ENCODE measurements around the gene PRSS22. TPM values are rescaled to one million over a fixed set of nuclear protein-coding genes. Genes with fewer than 3 reads are reported as not detected.

PRSS22 gene
- total RNA-seq, 2 experiments from 2014 or later = not detected

- ChIA-PET CTCF (interaction anchor here (1.0 kb wide), 1 partner anchor 51 kb away, joined by 4 read pairs; no protein-coding TSS in a partner anchor), POLR2A (interaction anchor here (1.2 kb wide), 1 partner anchor 17 kb away, joined by 3 read pairs; no protein-coding TSS in a partner anchor)
- ATAC-seq (peak; percentile 79), DNase-seq (peak; percentile 51)
- no peaks in the 10 kb centered on the region for H3K4me1 Mint-ChIP-seq (ENCODE audit: low read depth)
- H3K9me3 Mint-ChIP-seq = no peaks in the 10 kb centered on the region
- TF ChIP-seq CTCF (IDR thresholded peaks at IDR 0.05) = peak; percentile 54
- intact Hi-C loops (cut with micrococcal nuclease) = no loop called here
- no peak within 1 kb of the TSS for H3K27ac Mint-ChIP-seq
- peak within 1 kb of the TSS; percentile 49 for H3K4me3 Mint-ChIP-seq
- H3K36me3 Mint-ChIP-seq (ENCODE audit: low read depth) = no peaks in the 10 kb centered on the region
- peaks cover 1% of the 10 kb centered on the region for H3K27me3 Mint-ChIP-seq
Observed at GRCh38 chr16:2816751-2817339, 41.1 kb downstream of the PRSS22 start, which contains the start of gene PRSS21. Gene PRSS21, plus strand, starts transcription at chr16:2817237. Its CDS starts 32 bp downstream, at chr16:2817269.

GRCh38 chr16:2815299-2815771 is 42.6 kb downstream of the PRSS22 start:
- DNase-seq = no peak
- ATAC-seq = no peak
- H3K4me3 Mint-ChIP-seq = no peak overlapping the region
- H3K27me3 Mint-ChIP-seq = peaks cover 6% of the 10 kb centered on the region
- CTCF ChIA-PET = no interaction called here
- intact Hi-C loops (cut with micrococcal nuclease) = no loop called here
- H3K27ac Mint-ChIP-seq = no peak overlapping the region
- H3K36me3 Mint-ChIP-seq (ENCODE audit: low read depth) = no peaks in the 10 kb centered on the region
- POLR2A ChIA-PET = interaction anchor here (0.6 kb wide), 1 partner anchor 39 kb away, joined by 3 read pairs; no protein-coding TSS in a partner anchor
- H3K9me3 Mint-ChIP-seq = no peaks in the 10 kb centered on the region
- no peaks in the 10 kb centered on the region for H3K4me1 Mint-ChIP-seq (ENCODE audit: low read depth)
- no peak for TF ChIP-seq CTCF (IDR thresholded peaks at IDR 0.05)

GRCh38 chr16:2814551-2815298 is 43.2 kb downstream of the PRSS22 start:
- DNase-seq = no peak
- H3K9me3 Mint-ChIP-seq = no peaks in the 10 kb centered on the region
- intact Hi-C loops (cut with micrococcal nuclease) = no loop called here
- peaks cover 9% of the 10 kb centered on the region for H3K27me3 Mint-ChIP-seq
- ChIA-PET POLR2A (interaction anchor here (0.6 kb wide), 1 partner anchor 38 kb away, joined by 3 read pairs; no protein-coding TSS in a partner anchor), CTCF (interaction anchor here (1.3 kb wide), 1 partner anchor 9 kb away, joined by 3 read pairs; no protein-coding TSS in a partner anchor)
- no peaks in the 10 kb centered on the region for H3K4me1 Mint-ChIP-seq (ENCODE audit: low read depth)
- no peak overlapping the region for H3K27ac Mint-ChIP-seq
- H3K4me3 Mint-ChIP-seq = no peak overlapping the region
- no peaks in the 10 kb centered on the region for H3K36me3 Mint-ChIP-seq (ENCODE audit: low read depth)
- ATAC-seq = no peak
- TF ChIP-seq CTCF (IDR thresholded peaks at IDR 0.05) = no peak

- no peak for ATAC-seq
- intact Hi-C loops (cut with micrococcal nuclease) = no loop called here
- Mint-ChIP-seq H3K9me3 (no peaks in the 10 kb centered on the region), H3K4me3 (no peak overlapping the region), H3K36me3 (ENCODE audit: low read depth) (no peaks in the 10 kb centered on the region), H3K27ac (no peak overlapping the region), H3K4me1 (ENCODE audit: low read depth) (no peaks in the 10 kb centered on the region), H3K27me3 (peaks cover 9% of the 10 kb centered on the region)
- ChIA-PET POLR2A (no interaction called here), CTCF (interaction anchor here (1.3 kb wide), 1 partner anchor 10 kb away, joined by 3 read pairs; no protein-coding TSS in a partner anchor)
- no peak for TF ChIP-seq CTCF (IDR thresholded peaks at IDR 0.05)
- DNase-seq = no peak
Observed at GRCh38 chr16:2813771-2814221, 44.2 kb downstream of the PRSS22 start.

Data from activated CD8-positive, alpha-beta T cell treated with anti-CD3 and anti-CD28 coated beads for 36 hours (primary cell).